Stomach (tissue), 4 donors: ENCODE results near the gene SERPINB10.

Experiments
- EP300 ChIP-seq: sonication (generic); formaldehyde crosslinking; IDR thresholded peaks from one replicate; pipeline ENCODE4 v1.6.1; 2017; ENCODE audit warnings: antibody characterized with exemption
- POLR2A ChIP-seq, 4 donors: fragments of 450-650 bp; IDR thresholded peaks; one replicate each; pipeline ENCODE4 v1.6.1; 2016; ENCODE audit warnings: antibody characterized with exemption in 4 of 4, control low read depth in 2 of 4, mild to moderate bottlenecking in 1 of 4, moderate library complexity in 1 of 4
- POLR2AphosphoS5 ChIP-seq, 3 donors: sonication (generic); formaldehyde crosslinking; IDR thresholded peaks; one replicate each; pipeline ENCODE4 v1.6.1; 2016; ENCODE audit warnings: antibody characterized with exemption in 3 of 3
- TF ChIP-seq, protein P1 (sequence below), 7 experiments: fragments of 450-650 bp in 4 of 7; fragments of 200-600 bp in 3 of 7; sonication (generic) in 3 of 7; IDR thresholded peaks; one replicate each; pipeline ENCODE4 v1.5.1; 2016 to 2019; ENCODE audit warnings: antibody characterized with exemption in 7 of 7, control low read depth in 2 of 7, mild to moderate bottlenecking in 1 of 7

DNA sequence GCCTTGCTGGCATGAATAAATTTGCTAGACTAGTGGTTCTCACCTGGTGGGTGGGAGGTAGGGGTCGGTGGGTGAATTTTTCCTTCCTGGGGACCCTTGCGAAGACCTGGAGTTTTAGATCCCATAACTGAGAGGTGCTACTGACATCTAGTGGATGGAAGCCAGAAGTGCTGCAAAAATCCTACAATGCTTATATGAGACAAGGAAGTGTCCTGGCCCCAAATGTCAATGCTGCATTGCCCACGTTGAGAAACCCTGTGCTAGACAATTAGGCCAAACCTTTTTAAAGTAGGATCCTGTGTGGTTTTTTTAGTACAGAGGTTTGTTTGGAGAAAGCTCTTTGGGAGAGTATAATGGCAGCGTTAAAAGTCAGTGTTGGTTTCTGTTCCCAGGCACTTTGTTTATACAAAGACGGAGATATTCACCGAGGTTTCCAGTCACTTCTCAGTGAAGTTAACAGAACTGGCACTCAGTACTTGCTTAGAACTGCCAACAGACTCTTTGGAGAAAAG, 71.7 kb downstream of the SERPINB10 start:
- TF ChIP-seq, protein P1, sequence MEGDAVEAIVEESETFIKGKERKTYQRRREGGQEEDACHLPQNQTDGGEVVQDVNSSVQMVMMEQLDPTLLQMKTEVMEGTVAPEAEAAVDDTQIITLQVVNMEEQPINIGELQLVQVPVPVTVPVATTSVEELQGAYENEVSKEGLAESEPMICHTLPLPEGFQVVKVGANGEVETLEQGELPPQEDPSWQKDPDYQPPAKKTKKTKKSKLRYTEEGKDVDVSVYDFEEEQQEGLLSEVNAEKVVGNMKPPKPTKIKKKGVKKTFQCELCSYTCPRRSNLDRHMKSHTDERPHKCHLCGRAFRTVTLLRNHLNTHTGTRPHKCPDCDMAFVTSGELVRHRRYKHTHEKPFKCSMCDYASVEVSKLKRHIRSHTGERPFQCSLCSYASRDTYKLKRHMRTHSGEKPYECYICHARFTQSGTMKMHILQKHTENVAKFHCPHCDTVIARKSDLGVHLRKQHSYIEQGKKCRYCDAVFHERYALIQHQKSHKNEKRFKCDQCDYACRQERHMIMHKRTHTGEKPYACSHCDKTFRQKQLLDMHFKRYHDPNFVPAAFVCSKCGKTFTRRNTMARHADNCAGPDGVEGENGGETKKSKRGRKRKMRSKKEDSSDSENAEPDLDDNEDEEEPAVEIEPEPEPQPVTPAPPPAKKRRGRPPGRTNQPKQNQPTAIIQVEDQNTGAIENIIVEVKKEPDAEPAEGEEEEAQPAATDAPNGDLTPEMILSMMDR (IDR thresholded peaks at IDR 0.05): peak in 5 of 7 experiments; percentile 34 to 79 (median 71)
- TF ChIP-seq EP300: no peak
- peak in 1 of 3 donors; percentile 14 for TF ChIP-seq POLR2AphosphoS5 (IDR thresholded peaks at IDR 0.05)
- TF ChIP-seq POLR2A (IDR thresholded peaks at IDR 0.05): no peak
